Liver (tissue), 9 donors: ENCODE results near the gene NSUN2. TPM values are rescaled to one million over a fixed set of nuclear protein-coding genes. Genes with fewer than 3 reads are reported as not detected.

Experiments used
- DNase-seq: peaks from one replicate; pipeline ENCODE4 v3.0.0-alpha.2; 2017; ENCODE audit warnings: low spot score
- H3K27ac ChIP-seq, 2 donors: one replicate each; pipeline ENCODE4 v1.7.0; 2013; ENCODE audit warnings: inconsistent platforms in 2 of 2, low read length in 2 of 2, control low read depth in 1 of 2, low read depth in 1 of 2, mild to moderate bottlenecking in 1 of 2
- H3K27me3 ChIP-seq, 4 donors: one replicate each; pipeline versions ENCODE4 v1.6.1 to v1.7.0; 2013; ENCODE audit warnings: low read length in 3 of 4, inconsistent platforms in 1 of 4, mild to moderate bottlenecking in 1 of 4, moderate library complexity in 1 of 4; ENCODE audit not compliant: control insufficient read depth in 4 of 4, insufficient read depth in 4 of 4
- H3K36me3 ChIP-seq, 4 donors: one replicate each; pipeline versions ENCODE4 v1.6.1 to v1.7.0; 2013; ENCODE audit warnings: low read length in 3 of 4, mild to moderate bottlenecking in 3 of 4, low read depth in 1 of 4, moderate library complexity in 1 of 4; ENCODE audit not compliant: control insufficient read depth in 4 of 4, insufficient read depth in 3 of 4
- H3K4me1 ChIP-seq, 4 donors: one replicate each; pipeline versions ENCODE4 v1.6.1 to v1.7.0; 2013; ENCODE audit warnings: low read length in 3 of 4, mild to moderate bottlenecking in 3 of 4, moderate library complexity in 1 of 4; ENCODE audit not compliant: control insufficient read depth in 4 of 4, insufficient read depth in 4 of 4
- H3K4me3 ChIP-seq, 3 donors: one replicate each; pipeline versions ENCODE4 v1.6.1 to v1.7.0; 2013; ENCODE audit warnings: low read length in 3 of 3, control low read depth in 1 of 3, low read depth in 1 of 3, mild to moderate bottlenecking in 1 of 3
- H3K9ac ChIP-seq, 2 donors: one replicate each; pipeline ENCODE4 v1.7.0; 2013; ENCODE audit warnings: low read length in 2 of 2, mild to moderate bottlenecking in 2 of 2, moderate library complexity in 2 of 2, control low read depth in 1 of 2, low read depth in 1 of 2
- H3K9me3 ChIP-seq, 4 donors: one replicate each; pipeline versions ENCODE4 v1.6.1 to v1.7.0; 2013; ENCODE audit warnings: low read length in 3 of 4; ENCODE audit not compliant: control insufficient read depth in 4 of 4
- ATF3 ChIP-seq: IDR thresholded peaks from 2 replicates; pipeline ENCODE4 v1.6.1; 2016; ENCODE audit warnings: antibody characterized with exemption
- CTCF ChIP-seq: fragments of 150-350 bp; IDR thresholded peaks from 2 replicates; pipeline ENCODE4 v1.5.1; 2017; ENCODE audit warnings: improper control_type of control experiment, low read depth, low read length; ENCODE audit not compliant: missing input control
- EGR1 ChIP-seq, 2 donors: IDR thresholded peaks; 2 replicates each; pipeline ENCODE4 v1.6.1; 2016 to 2018; ENCODE audit warnings: antibody characterized with exemption in 2 of 2, low read depth in 2 of 2
- FOXA1 ChIP-seq: IDR thresholded peaks from 2 replicates; pipeline ENCODE4 v1.6.1; 2016; ENCODE audit warnings: antibody characterized with exemption
- FOXA2 ChIP-seq: IDR thresholded peaks from 2 replicates; pipeline ENCODE4 v1.6.1; 2016; ENCODE audit warnings: antibody characterized with exemption
- MAX ChIP-seq: IDR thresholded peaks from 2 replicates; pipeline ENCODE4 v1.6.1; 2016; ENCODE audit warnings: antibody characterized with exemption
- RAD21 ChIP-seq, 2 donors: IDR thresholded peaks; 2 replicates each; pipeline ENCODE4 v1.6.1; 2016; ENCODE audit warnings: antibody characterized with exemption in 2 of 2, mild to moderate bottlenecking in 2 of 2
- REST ChIP-seq: IDR thresholded peaks from 2 replicates; pipeline ENCODE4 v1.6.1; 2016; ENCODE audit warnings: antibody characterized with exemption, mild to moderate bottlenecking
- RXRA ChIP-seq, 2 donors: IDR thresholded peaks; 2 replicates each; pipeline ENCODE4 v1.6.1; 2017 to 2018; ENCODE audit warnings: antibody characterized with exemption in 2 of 2, mild to moderate bottlenecking in 1 of 2
- SP1 ChIP-seq: IDR thresholded peaks from 2 replicates; pipeline ENCODE4 v1.6.1; 2018; ENCODE audit warnings: antibody characterized with exemption, mild to moderate bottlenecking
- TAF1 ChIP-seq: conservative IDR thresholded peaks from 2 replicates; pipeline ENCODE4 v1.6.1; 2016; ENCODE audit warnings: antibody characterized with exemption, mild to moderate bottlenecking
- WGBS: extraction: QIAGEN DNeasy Blood & Tissue Kit; methylation state at CpG from one replicate; pipeline ENCODE4 v1.1.7; 2013; 5-methylcytosine and 5-hydroxymethylcytosine counted together
- polyA plus RNA-seq, 2 donors: library from polyadenylated mRNA; stranded (reverse) in 1 of 2; unstranded in 1 of 2; fragments of 200-250 nt in 1 of 2; fragments of >200 nt in 1 of 2; fragmentation: Nextera tagmentation in 1 of 2; extraction: Ambion mirVana in 1 of 2; gene quantifications; one replicate each; pipeline versions ENCODE4 v1.2.1 to v1.2.3, GENCODE V29; 2013 to 2015
- total RNA-seq, 2 donors: library from RNA; depleted of rRNA; stranded (reverse); fragments of >200 nt; gene quantifications; one replicate each; pipeline ENCODE4 v1.2.3, GENCODE V29; 2014
- donor health status: healthy.
- donor health status: healthy.
- donor health status: healthy.
- donor health status: healthy.
- donor health status: healthy.

Gene NSUN2
- total and polyA plus RNA-seq, 4 donors = 26.9 to 52.2 (median 28.1) TPM

GRCh38 chr5:6565492-6565891 is 67.4 kb downstream of the NSUN2 start:
- DNase-seq = no peak
- 60% methylated on average over 3 of the region's 3 CpGs for WGBS
- Histone ChIP-seq H3K36me3 (no peaks in the 10 kb centered on the region), H3K4me3 (no peak overlapping the region), H3K9me3 (no peaks in the 10 kb centered on the region), H3K4me1 (no peaks in the 10 kb centered on the region), H3K9ac (no peak overlapping the region), H3K27me3 (no peaks in the 10 kb centered on the region), H3K27ac (no peak overlapping the region)
- TF ChIP-seq EGR1 (IDR thresholded peaks at IDR 0.05; ENCODE audit: low read depth in 2 of 2) (no peak), SP1 (no peak), RXRA (IDR thresholded peaks at IDR 0.05) (no peak), CTCF (no peak)

GRCh38 chr5:6557807-6558575 is 74.9 kb downstream of the NSUN2 start:
- Histone ChIP-seq H3K4me1 (no peaks in the 10 kb centered on the region), H3K27ac (no peak overlapping the region), H3K9me3 (no peaks in the 10 kb centered on the region), H3K4me3 (no peak overlapping the region), H3K36me3 (no peaks in the 10 kb centered on the region), H3K9ac (no peak overlapping the region), H3K27me3 (no peaks in the 10 kb centered on the region)
- peak; percentile 21 for DNase-seq
- TF ChIP-seq MAX (no peak), EGR1 (IDR thresholded peaks at IDR 0.05; ENCODE audit: low read depth in 2 of 2) (no peak), RXRA (IDR thresholded peaks at IDR 0.05) (no peak), FOXA1 (no peak), SP1 (no peak), ATF3 (no peak), FOXA2 (no peak), RAD21 (IDR thresholded peaks at IDR 0.05) (no peak), REST (no peak), TAF1 (no peak), CTCF (no peak)
- 96% methylated on average over 6 of the region's 6 CpGs for WGBS
